ENCODE data around the gene RFPL1. TPM values are rescaled to one million over a fixed set of nuclear protein-coding genes. Genes with fewer than 3 reads are reported as not detected.

RFPL1 gene
- total and polyA plus RNA-seq, 2 experiments from 2014 or later: not detected

DNA sequence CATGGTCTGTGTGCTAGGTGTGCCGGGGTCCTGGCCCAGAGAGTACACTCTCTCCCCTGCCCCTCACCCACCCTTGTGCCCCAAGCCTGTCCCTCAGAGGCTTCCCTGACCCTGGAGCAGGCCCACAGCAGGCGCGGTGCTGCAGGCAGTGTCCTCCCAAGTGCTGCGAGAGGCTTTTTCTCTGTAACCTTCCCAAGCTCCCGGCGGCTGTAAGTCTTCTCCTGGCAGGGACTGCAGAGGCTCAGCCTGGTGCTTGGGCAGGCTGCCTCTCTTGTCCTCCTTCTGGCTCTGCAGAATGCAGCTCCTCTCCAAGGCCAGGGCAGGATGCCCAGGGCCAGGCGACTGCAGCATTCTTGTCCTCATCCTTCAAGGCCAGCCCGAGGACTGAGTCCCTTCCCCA, 15.9 kb downstream of the RFPL1 start (continued):
- TF ChIP-seq EZH2 (IDR thresholded peaks at IDR 0.05; ENCODE audit: low read depth, unreplicated experiment): no peak
- no peak for TF ChIP-seq JUNB (IDR thresholded peaks at IDR 0.05; ENCODE audit: unreplicated experiment)
- no peak for TF ChIP-seq ZNF114 (CRISPR knock-in tag; IDR thresholded peaks at IDR 0.05)

DNA sequence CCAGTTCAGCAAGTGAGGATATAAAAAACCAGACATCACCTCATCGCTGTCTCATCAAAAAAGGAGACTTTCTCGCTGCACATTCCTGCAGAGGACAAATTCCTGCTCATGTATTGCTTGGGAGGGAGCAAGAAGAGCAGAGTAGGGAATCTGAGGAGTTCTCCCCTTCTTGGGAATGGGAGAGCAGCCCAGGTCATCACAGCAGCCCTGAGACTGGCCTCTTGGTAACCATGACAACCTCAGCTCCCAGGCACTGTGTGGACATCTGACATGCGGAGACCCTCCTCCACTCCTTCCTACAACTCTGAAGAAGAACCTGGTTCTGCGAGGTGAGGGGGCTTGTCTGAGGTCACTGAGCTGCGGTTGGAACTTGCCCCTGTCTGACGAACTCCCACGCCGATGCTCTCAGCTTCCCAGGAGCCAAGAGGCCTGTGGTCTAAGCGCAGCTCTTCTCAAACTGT, 17.9 kb downstream of the RFPL1 start:
- Histone ChIP-seq H3K9me2 (ENCODE audit: insufficient read depth) (no peaks in the 10 kb centered on the region), H3K4me3 (no peak overlapping the region), H4K20me1 (replicated peaks; ENCODE audit: insufficient read depth) (no peaks in the 10 kb centered on the region), H3K79me2 (replicated peaks; ENCODE audit: insufficient read depth) (no peaks in the 10 kb centered on the region), H3K36me3 (ENCODE audit: insufficient read depth) (no peaks in the 10 kb centered on the region), H3K27me3 (ENCODE audit: insufficient read depth) (no peaks in the 10 kb centered on the region), H3K27ac (ENCODE audit: low read depth) (no peak overlapping the region), H3F3A (replicated peaks; ENCODE audit: low read depth) (no peaks in the 10 kb centered on the region), H3K4me1 (ENCODE audit: insufficient read depth) (no peaks in the 10 kb centered on the region), H3K4me2 (no peak overlapping the region), H2AFZ (no peak overlapping the region)
- Mint-ChIP-seq H3K27ac (no peak overlapping the region), H3K9me3 (no peaks in the 10 kb centered on the region), H3K4me1 (peaks cover 2% of the 10 kb centered on the region; the same call in 1 of the 3 replicates), H3K36me3 (ENCODE audit: low read depth) (no peaks in the 10 kb centered on the region), H3K27me3 (ENCODE audit: insufficient read depth, low read depth, poor library complexity) (peaks cover 1% of the 10 kb centered on the region), H3K4me3 (no peak overlapping the region)
- DNase-seq (ENCODE audit: low spot score): peak; percentile 36
- ATAC-seq: peak; percentile 15; the same call in 2 of the 3 replicates
- TF ChIP-seq CREB1 (CRISPR knock-in tag; IDR thresholded peaks at IDR 0.05; ENCODE audit: low read depth) (no peak), JUNB (IDR thresholded peaks at IDR 0.05; ENCODE audit: unreplicated experiment) (no peak), NANOG (IDR thresholded peaks at IDR 0.05; ENCODE audit: borderline replicate concordance) (no peak), EZH2 (IDR thresholded peaks at IDR 0.05; ENCODE audit: low read depth, unreplicated experiment) (no peak), ZNF331 (CRISPR knock-in tag; IDR thresholded peaks at IDR 0.05; ENCODE audit: low read depth) (no peak)
- TF ChIP-seq, protein P1, sequence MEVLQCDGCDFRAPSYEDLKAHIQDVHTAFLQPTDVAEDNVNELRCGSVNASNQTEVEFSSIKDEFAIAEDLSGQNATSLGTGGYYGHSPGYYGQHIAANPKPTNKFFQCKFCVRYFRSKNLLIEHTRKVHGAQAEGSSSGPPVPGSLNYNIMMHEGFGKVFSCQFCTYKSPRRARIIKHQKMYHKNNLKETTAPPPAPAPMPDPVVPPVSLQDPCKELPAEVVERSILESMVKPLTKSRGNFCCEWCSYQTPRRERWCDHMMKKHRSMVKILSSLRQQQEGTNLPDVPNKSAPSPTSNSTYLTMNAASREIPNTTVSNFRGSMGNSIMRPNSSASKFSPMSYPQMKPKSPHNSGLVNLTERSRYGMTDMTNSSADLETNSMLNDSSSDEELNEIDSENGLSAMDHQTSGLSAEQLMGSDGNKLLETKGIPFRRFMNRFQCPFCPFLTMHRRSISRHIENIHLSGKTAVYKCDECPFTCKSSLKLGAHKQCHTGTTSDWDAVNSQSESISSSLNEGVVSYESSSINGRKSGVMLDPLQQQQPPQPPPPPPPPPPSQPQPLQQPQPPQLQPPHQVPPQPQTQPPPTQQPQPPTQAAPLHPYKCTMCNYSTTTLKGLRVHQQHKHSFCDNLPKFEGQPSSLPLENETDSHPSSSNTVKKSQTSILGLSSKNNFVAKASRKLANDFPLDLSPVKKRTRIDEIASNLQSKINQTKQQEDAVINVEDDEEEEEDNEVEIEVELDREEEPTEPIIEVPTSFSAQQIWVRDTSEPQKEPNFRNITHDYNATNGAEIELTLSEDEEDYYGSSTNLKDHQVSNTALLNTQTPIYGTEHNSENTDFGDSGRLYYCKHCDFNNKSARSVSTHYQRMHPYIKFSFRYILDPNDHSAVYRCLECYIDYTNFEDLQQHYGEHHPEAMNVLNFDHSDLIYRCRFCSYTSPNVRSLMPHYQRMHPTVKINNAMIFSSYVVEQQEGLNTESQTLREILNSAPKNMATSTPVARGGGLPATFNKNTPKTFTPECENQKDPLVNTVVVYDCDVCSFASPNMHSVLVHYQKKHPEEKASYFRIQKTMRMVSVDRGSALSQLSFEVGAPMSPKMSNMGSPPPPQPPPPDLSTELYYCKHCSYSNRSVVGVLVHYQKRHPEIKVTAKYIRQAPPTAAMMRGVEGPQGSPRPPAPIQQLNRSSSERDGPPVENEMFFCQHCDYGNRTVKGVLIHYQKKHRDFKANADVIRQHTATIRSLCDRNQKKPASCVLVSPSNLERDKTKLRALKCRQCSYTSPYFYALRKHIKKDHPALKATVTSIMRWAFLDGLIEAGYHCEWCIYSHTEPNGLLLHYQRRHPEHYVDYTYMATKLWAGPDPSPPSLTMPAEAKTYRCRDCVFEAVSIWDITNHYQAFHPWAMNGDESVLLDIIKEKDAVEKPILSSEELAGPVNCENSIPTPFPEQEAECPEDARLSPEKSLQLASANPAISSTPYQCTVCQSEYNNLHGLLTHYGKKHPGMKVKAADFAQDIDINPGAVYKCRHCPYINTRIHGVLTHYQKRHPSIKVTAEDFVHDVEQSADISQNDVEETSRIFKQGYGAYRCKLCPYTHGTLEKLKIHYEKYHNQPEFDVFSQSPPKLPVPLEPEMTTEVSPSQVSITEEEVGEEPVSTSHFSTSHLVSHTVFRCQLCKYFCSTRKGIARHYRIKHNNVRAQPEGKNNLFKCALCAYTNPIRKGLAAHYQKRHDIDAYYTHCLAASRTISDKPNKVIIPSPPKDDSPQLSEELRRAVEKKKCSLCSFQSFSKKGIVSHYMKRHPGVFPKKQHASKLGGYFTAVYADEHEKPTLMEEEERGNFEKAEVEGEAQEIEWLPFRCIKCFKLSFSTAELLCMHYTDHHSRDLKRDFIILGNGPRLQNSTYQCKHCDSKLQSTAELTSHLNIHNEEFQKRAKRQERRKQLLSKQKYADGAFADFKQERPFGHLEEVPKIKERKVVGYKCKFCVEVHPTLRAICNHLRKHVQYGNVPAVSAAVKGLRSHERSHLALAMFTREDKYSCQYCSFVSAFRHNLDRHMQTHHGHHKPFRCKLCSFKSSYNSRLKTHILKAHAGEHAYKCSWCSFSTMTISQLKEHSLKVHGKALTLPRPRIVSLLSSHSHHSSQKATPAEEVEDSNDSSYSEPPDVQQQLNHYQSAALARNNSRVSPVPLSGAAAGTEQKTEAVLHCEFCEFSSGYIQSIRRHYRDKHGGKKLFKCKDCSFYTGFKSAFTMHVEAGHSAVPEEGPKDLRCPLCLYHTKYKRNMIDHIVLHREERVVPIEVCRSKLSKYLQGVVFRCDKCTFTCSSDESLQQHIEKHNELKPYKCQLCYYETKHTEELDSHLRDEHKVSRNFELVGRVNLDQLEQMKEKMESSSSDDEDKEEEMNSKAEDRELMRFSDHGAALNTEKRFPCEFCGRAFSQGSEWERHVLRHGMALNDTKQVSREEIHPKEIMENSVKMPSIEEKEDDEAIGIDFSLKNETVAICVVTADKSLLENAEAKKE (CRISPR knock-in tag; IDR thresholded peaks at IDR 0.05): no peak
- TF ChIP-seq, protein P2, sequence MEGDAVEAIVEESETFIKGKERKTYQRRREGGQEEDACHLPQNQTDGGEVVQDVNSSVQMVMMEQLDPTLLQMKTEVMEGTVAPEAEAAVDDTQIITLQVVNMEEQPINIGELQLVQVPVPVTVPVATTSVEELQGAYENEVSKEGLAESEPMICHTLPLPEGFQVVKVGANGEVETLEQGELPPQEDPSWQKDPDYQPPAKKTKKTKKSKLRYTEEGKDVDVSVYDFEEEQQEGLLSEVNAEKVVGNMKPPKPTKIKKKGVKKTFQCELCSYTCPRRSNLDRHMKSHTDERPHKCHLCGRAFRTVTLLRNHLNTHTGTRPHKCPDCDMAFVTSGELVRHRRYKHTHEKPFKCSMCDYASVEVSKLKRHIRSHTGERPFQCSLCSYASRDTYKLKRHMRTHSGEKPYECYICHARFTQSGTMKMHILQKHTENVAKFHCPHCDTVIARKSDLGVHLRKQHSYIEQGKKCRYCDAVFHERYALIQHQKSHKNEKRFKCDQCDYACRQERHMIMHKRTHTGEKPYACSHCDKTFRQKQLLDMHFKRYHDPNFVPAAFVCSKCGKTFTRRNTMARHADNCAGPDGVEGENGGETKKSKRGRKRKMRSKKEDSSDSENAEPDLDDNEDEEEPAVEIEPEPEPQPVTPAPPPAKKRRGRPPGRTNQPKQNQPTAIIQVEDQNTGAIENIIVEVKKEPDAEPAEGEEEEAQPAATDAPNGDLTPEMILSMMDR (conservative IDR thresholded peaks at IDR 0.05; ENCODE audit: low read depth in 2 of 2): no peak
